ENCODE results near the gene SLC2A9.

SLC2A9 gene

GRCh38 chr4:9880406-9881197 lies 140.7 kb downstream of the SLC2A9 start:
- DNase-seq: no peak

DNA sequence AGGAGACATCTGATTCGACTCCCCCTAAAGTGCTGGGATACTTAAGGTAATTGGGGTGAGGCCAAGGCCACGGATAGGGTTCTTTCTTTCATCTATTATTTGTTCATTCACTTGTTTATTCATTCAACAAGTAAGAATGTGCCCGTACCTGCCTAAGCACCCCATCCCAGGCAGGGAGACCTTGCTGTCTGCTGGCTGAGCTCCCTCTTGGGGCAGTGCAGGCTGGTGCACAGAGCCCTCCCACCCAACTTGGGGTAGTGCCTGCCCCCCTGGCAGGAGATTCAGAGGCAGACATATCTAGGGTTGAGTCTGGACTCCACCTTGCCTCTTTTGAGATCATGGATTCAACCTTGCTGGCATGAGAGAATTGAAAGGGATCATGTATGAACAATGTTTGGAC lies 144.2 kb downstream of the SLC2A9 start:
- DNase-seq: no peak

DNA sequence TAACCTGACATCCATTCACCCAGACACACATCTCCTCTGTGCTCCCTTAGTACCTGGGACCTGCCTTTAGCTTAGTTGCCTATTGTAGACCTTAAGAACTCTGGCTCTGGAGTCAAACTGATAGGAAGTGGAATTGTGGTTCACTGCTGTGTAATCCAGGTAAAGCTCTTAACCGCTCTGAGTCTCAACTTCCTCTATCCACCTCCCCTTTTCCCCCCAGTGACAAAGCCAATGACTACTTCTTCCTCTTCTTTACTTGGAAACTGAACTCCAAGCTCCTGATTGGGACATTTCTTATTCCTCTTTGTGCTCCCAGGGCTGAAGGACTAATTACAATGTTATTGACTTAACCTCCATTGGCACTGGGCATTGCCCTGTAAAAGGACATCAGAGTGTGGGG lies 145.8 kb downstream of the SLC2A9 start:
- DNase-seq: no peak

- DNase-seq: no peak
These were observed 146.9 kb downstream of the SLC2A9 start for GRCh38 chr4:9874385-9874784.

GRCh38 chr4:9870165-9870790 lies 151.0 kb downstream of the SLC2A9 start:
- DNase-seq: no peak

DNA sequence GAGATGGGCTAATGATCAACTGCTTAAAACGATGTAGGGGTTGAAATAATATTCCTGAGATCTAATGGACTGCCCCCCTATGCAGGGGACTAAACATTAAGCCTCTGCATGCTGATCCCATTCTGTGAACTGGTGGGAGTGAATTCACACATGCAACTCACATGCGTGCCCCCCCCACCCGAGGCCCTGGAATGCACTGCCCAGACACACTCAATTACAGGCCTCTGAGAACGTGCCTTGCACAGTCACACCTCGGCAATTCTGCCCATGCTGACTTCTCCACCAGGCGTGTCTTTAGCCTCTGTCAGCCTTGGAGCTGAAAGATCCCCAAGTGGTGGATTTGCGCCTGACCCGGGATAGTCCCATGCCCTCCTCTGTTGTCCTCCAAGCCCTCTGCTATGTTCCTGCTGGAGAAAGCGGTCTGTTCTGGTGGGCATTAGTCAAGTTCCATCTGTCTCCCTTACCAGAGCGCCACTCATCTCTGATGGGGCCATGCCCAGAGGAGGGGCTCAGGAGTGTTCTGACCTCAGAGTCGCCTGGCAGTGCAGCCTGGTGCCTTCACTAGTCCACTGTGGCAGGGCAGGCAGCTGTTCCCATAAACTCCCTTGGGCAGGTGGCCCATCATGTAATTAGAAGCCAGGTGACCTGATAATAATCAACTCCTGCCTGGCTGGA lies 153.4 kb downstream of the SLC2A9 start:
- no peak for DNase-seq

DNA sequence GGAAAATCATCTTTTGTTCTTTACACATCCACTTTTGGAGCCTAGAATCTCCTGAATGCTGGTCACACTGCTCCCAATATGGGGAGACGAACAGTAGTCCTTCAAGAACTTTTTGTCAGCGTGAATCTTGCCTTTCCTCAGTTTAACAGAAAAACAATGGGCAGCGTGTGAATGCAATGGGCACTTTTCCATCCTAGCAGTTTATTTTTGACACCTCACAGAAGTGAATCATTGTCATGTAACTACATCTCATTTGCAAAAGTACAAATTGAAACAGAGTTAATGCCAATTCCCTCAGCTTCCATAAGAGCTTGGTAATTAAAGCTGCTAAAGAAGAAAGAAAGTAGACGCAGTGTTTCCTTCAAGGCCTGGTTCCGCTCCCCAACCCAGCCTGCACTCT lies 154.4 kb downstream of the SLC2A9 start:
- DNase-seq: no peak

GRCh38 chr4:9861561-9861960 lies 159.7 kb downstream of the SLC2A9 start:
- DNase-seq: no peak

DNA sequence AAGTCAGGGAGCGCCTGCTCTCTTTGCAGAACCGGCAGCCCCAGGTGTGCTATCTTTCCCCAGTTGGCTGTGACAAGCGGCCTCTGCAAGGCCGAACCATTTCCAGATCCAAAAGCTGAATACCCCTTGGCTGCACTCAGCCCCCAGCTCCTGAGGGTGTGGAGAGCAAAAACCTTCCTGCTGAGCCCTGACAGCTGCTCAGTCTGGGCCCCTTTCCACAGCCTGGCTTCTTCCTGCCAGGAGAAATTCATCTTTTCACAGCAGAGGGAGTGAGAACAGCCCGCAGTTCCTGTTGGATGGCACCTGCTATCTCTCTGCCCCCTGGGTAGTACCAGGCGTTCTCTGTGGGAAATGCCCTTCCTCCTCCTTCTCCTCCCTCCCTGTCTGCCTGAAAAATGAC lies 161.5 kb downstream of the SLC2A9 start:
- DNase-seq: no peak

GRCh38 chr4:9849538-9849920 lies 171.8 kb downstream of the SLC2A9 start:
- no peak for DNase-seq

DNA sequence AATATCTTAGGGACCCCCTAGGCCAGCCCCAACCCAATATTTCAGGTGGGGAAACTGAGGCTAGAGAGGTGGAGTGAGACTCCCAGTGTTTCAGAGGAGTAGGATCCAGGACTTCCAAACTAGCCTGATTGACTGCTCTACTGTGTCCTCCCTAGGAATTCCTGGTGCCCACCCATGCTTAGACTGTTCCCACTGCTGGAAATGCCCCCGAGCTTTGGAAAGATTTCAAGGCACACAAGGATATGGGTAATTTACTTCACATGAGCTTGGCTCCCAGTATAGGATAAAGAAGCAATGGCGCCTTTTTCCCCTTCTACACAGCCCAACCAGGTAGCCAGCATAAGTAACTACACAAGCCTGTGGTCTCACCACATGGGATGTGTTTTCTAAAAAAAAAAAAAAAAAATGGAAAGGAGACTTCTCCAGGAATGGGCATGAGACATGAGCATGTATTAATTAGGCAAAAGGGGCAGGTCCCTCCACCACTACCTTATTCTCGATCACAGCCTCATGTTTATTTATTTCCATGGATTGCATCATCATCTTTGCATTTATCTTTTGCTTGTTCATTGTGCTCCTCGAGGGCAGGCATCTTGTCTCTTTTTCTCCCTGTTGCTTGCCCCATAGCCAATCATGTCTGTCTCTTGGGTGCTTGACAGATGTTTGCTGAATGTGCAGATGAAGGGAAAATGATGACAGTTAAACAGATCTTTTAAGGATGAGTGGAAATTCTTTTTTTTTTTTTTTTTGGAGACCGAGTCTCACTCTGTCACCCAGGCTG lies 173.1 kb downstream of the SLC2A9 start:
- DNase-seq: no peak

DNA sequence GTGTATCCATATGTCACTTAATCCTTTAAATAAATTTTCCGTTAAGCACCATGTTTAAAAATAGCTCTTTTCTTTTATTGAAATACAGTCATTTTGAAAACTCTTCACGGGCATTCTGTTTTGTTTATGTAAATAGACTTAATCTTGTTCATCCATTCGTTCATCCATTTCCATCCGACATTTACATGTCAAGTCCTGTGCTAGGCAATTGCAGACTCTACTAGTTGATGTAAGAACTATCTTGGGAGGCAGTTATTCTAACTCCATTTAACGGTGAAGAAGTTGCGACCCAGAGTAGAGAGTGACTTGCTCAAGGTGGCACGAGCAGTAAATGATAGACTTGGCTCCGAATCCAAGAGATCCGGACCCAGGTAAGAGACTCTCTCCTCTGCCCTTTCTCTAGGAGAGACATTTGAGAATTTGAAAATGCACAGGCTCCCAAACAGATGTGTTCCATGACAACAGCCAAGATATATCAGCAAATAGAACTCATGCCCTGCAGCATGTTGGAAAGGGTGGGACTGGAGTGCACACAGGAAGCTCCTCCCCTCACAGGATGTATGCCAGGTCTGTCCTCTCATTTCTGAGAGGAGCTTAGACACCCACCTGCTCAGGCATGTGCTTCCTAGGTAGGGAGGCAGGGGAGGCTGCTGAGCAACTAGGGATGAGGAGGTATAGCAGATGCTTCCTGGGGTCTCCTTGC lies 175.4 kb downstream of the SLC2A9 start:
- DNase-seq: no peak

GRCh38 chr4:9841072-9841471 lies 180.2 kb downstream of the SLC2A9 start:
- no peak for DNase-seq

- DNase-seq: no peak
These were observed 185.9 kb downstream of the SLC2A9 start for GRCh38 chr4:9835430-9835829.

- no peak for DNase-seq
These were observed 187.9 kb downstream of the SLC2A9 start for GRCh38 chr4:9833421-9833820.

GRCh38 chr4:9832640-9833039 lies 188.7 kb downstream of the SLC2A9 start:
- no peak for DNase-seq

DNA sequence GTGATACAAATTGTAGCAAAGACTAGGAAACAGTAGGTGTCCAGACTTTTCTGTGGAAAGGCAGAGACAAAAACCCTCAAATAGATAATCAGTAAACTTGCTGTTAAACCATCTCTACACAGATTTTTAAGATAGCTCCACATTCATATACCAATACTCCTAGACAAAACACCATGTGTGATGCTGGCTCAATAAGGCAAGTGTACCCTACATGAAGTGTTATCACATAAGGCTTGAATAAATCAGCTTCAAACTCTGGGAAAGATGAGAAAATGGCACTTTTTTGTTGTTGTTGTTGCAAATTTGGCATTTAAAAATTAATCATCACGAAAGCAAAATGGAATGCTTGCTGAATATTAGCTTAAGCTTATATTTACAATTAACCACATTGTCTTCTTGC lies 194.7 kb downstream of the SLC2A9 start:
- no peak for DNase-seq

DNA sequence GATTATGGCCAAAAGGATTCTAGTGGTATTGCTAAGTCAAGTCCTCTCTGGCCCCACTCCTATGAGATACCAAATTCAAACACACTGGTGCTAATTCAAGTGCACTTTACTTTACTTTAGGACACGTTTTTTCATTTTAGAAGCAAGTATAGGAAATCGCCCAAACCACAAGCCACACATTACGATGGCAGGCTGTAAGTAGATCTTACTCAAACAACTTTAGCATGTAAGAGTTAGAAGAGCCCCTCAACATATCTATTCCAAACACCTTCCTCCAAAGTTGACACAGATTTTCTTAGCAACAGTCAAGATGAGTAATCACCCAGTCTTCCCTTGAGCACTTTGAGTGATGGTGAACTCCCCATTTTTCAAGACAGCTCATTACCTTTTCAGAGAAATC lies 196.2 kb downstream of the SLC2A9 start:
- DNase-seq: no peak

DNA sequence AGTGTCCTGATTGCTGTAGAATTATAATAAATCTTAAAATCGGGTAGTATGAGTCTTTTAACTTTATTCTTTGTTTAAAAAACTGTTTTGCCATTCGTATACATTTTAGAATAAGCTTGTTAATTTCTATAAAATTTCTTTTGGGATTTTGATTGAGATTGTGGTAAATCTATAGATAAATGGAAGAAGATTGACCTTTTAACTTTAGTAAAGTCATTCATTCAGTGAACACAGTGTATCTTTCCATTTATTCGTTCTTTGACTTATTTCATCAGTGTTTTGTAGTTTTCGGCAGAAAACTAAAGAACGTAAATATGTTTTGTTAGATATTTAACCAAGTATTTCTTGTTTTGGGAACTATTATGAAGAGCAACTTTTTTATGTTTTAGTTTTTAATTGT lies 201.0 kb downstream of the SLC2A9 start:
- no peak for DNase-seq

DNA sequence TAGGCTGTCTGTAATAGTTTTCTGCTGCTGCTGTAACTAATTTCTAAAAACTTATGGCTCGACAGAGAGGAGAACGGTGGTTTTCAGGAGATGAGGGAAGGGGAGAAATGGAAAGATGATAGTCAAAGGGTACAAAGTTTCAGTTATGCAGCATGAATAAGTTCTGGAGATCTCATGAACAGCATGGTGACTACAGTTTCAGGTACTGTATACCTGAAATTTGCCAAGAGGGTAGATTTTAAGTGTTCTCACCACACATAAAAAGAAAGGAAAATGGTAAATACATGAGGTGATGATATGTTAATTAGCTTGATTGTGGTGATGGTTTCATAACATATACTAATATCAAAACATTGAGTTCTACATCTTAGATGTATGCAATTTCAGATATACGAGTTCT lies 205.0 kb downstream of the SLC2A9 start:
- no peak for DNase-seq

DNA sequence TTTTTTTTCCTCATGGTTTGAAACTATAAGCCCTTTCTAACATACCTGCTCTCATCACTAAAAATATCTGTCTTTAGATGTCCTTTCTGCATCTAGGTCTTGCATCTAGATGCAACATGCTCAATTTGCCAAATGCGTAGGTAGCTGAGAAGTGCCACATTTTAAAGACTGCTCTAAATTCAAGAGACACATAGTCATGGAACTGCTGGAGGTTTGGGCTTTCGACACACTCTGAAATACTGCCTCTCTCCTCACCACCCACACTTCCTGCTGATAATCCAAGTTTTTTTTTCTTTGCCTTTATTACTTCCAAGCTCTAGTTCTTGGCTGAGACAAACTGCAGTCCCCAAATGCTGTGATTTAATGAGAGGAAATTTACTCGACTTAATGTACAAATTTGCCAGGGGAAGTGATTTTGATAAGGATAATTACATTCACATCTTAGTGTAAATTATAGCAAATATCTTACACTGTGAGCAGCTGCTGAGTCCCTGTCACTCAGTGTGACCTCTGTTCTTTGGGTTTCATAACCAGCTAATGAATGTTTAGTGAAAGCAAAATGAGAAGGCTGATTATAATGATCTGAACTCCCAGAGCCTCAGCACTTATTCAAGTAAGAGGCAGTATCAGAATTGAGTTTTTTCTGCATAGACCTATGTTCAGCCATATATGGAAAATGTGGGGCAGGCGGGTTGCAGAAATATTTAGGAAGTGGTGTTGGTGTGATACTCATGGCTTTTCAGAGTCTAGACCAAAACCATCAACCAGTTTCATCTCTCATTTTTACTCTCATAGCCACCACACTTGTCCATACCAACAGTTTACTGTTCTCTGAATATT lies 208.6 kb downstream of the SLC2A9 start:
- no peak for DNase-seq

- DNase-seq: no peak
These were observed 209.5 kb downstream of the SLC2A9 start for GRCh38 chr4:9811806-9812205.

All from stimulated activated naive CD4-positive, alpha-beta T cell (primary cell).